NCI-H2081 treated with DMSO at 0.1 percent for 48 hours (cell line): Measurements from ENCODE around the gene AEBP1.

Experiments
- DNase-seq: peaks from one replicate; lab custom pipeline; 2025; lab: John Stamatoyannopoulos, UW

AEBP1 gene

GRCh38 chr7:44103923-44104859 is at the start of gene AEBP1:
TSS of gene AEBP1 (plus strand) at chr7:44104345. CDS start at chr7:44104666, 321 bp downstream.
- DNase-seq = no peak

DNA sequence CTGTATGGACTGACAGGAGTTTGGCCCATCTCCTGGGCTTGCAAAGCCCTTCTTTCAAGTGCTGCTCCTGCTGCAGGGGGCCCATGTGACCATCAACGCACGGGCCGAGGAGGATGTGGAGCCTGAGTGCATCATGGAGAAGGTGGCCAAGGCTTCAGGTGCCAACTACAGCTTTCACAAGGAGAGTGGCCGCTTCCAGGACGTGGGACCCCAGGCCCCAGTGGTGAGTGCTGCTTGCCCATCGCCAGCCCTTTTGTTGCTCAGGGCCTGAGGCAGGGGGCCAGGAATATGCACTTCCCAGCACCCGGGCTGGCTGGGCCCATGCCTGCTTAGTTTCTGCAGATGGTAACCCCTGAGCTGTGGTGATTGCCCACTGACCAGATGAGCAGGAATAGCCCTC is 47.5 kb upstream of the AEBP1 start:
- no peak for DNase-seq

- no peak for DNase-seq
Measured at GRCh38 chr7:44057181-44057848, 46.8 kb upstream of the AEBP1 start.

DNA sequence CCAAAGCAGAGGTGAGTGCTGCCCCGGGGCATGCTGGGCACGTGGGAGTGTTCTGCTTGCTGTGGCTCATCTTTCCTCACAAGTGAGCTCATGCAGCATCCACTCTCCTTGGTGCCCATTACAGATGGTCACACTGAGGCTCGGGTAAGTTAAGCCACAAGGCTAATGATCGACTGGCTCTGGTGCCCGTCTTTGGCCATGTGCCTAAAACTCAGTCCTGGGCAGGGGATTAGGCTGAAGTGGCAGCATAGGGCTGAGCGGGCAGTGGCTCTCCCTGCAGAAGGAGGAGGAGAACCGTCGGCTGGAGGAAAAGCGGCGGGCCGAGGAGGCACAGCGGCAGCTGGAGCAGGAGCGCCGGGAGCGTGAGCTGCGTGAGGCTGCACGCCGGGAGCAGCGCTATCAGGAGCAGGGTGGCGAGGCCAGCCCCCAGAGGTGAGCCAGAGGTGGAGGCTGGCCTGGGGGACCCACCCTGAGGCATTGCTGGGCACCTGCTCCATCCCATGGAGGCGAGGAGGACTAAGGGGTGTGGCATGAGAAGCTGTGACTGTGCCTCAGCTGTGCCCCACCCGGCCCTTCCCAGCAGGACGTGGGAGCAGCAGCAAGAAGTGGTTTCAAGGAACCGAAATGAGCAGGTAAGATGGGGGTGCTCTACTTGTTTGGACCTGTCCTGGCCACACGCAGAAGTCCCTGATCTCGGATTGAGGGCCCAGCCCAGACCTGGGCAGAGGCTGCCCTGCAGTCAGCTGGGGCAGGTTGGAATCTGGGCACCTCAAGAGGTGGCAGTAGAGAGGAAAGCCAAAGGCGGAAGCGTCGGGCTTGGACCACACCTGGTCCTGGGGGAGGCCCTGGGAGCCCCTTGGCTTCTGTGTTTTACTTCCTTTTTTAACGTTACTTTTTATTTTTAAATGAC is 46.0 kb upstream of the AEBP1 start:
- no peak for DNase-seq

- DNase-seq = no peak
Measured at GRCh38 chr7:44058759-44059218, 45.4 kb upstream of the AEBP1 start.

GRCh38 chr7:44059219-44060090 is 44.7 kb upstream of the AEBP1 start:
- no peak for DNase-seq

DNA sequence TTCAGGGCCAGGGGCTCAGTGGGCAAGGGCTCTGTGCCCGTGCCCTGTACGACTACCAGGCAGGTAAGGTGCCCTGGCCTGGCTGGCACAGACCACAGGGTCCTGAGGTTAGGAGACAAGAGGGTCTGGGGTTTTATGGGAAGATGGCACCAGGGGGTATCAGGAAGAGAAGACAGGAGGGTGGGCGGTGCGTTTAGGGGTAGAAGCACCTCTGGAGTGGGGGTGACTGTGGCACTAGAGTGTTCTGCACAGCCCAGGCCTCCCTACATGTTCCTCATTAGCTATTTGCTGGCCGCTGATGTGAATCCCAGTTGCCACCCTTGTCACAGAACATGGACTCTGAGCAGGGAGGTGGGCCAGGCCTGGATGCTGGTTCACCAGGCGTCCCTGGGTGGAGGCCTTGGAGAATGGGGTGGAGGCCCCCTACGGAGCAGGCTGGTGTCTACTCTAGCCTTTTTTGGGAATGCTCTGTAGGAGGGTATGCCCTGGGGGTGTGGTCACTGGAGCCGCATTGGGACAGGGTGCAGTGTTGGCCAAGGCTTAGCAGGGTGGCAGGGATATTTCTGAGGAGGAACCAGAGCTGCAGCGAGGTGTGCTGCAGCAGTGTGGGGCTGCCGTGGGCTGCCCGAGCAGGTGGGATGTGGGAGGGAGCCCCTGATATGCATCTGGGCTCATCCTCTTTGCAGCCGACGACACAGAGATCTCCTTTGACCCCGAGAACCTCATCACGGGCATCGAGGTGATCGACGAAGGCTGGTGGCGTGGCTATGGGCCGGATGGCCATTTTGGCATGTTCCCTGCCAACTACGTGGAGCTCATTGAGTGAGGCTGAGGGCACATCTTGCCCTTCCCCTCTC is 43.8 kb upstream of the AEBP1 start:
- no peak for DNase-seq

DNA sequence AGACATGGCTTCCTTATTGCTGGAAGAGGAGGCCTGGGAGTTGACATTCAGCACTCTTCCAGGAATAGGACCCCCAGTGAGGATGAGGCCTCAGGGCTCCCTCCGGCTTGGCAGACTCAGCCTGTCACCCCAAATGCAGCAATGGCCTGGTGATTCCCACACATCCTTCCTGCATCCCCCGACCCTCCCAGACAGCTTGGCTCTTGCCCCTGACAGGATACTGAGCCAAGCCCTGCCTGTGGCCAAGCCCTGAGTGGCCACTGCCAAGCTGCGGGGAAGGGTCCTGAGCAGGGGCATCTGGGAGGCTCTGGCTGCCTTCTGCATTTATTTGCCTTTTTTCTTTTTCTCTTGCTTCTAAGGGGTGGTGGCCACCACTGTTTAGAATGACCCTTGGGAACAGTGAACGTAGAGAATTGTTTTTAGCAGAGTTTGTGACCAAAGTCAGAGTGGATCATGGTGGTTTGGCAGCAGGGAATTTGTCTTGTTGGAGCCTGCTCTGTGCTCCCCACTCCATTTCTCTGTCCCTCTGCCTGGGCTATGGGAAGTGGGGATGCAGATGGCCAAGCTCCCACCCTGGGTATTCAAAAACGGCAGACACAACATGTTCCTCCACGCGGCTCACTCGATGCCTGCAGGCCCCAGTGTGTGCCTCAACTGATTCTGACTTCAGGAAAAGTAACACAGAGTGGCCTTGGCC is 43.0 kb upstream of the AEBP1 start:
- DNase-seq = no peak

GRCh38 chr7:44061645-44062179 is 42.4 kb upstream of the AEBP1 start:
- no peak for DNase-seq

DNA sequence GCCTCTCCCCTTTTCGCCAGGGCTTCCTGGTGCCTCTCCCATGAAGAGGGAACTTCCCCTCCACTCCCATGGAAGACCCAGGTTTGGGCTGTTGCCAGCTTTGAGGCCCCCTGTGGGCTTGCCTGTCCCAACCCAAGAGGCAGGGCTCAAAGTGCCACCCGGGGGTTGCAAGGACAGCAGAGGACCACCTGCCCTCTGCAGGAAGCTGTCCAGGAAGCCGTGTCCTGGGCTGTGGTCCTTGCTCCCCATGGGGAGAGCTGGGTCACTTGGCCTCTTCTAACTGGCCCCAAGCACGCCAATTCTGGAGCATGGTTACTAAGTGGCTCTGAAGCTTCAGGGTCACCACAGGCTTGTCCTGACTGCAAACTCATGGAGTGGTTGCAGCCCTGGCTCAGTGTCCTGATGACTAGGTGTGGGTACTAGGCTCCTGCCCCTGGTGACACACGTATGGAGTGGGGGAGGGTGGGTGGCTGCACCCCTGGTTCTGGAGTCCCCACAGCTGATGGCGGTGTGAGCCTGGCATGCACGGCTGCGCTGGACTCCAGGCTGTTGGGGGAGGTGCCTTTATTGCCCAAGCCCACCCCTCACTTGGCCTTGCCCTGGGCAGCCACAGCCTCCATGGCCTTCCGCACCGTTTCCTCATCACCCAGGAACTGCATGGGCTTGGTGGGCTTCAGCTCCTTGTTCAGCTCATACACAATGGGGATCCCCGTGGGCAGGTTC is 41.8 kb upstream of the AEBP1 start:
- no peak for DNase-seq

GRCh38 chr7:44062903-44063295 is 41.2 kb upstream of the AEBP1 start:
- DNase-seq = no peak

- no peak for DNase-seq
Measured at GRCh38 chr7:44063547-44063893, 40.6 kb upstream of the AEBP1 start.

DNA sequence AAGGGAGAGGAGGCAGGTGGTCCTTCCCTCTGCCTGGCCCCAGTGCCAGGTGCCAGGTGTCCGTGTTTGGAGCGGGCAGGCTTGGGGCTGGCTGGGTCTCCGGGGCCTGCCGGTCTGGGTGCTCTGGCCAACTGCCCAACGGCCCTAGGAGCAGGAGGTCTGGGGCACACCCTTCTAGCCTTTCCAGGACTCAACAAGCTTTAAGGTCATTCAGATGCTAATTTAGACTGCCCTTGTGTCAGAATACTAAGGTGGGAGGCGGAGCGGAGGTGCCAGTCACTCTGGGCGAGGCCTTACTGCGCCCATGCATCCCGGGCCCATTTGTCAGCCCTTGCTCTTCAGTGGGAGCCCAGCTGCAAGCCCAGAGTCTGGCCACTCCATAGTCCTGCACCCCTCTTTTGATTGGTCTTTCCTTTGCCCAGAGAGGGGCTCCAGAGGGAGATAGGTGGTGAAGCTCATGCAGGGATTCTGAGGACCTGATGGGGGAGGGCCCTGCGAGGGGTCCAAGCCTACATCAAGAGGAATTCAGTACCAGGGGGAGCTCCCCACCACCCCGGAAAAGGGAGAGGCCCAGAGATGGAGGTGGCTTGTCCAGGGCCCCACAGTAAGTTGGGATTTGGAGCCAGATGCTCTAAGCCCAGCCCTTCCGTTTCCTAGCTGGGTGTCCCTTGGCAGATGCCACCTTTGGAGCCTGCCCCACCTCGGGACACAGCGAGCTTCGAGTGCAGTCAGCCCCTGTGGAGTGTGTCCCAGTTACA is 40.1 kb upstream of the AEBP1 start:
- no peak for DNase-seq

GRCh38 chr7:44064791-44065430 is 39.2 kb upstream of the AEBP1 start:
- DNase-seq = no peak

DNA sequence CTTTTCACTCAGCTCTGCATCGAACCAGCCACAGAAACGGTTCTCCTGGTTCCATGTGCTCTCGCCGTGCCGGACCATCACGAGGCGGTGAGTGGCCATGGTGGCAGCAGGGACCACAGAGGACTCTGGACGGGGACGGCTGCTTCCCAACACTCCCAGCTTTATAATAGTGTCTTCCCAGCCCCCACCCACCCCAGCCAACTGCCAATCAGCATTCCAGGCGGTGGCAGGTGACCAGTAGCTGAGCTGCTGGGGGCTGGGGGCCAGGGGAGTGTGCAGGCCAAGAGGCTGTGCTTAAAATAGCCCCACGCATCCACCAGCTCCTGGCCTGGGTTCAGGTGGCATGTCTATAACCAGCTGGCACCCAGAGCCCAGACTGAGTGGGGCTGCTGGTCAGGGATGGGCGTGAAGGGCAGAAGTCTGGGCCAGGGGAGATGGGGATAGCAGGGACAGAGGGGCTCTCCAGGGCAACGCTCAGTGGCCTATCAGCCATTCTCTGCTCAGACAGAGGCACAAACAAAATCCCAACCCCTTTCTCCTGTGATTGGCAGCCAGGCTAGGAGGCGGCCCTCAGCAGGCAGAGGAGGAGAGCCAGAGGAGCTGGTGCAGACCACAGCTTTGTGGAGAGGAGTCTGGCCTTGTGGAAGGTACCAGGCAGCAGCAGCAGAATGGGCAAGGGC is 38.6 kb upstream of the AEBP1 start, which contains the start of gene PGAM2:
TSS of gene PGAM2 (minus strand) at position 137 of the 680 bp plus-strand sequence. CDS start at position 99, 38 bp downstream.
- DNase-seq = no peak

DNA sequence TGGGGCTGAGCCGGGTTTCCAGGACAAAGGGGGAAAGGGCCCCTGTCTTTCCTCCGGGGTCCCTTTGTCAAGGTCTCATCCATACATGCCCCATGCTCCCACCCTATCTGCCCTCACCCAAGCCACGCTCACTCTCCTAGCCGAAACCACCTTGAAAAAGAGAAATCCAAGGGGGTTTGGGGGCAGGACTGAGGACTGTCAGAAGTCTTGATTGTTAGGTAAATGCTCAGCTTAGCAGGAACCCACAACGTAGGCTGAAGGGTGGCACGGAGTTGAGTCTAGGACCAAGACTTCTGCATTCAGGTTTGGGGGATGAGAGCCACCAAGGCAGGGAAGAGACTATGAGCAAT is 38.1 kb upstream of the AEBP1 start:
- DNase-seq = no peak
